HG03097 (cell line): ENCODE data around the gene ARHGAP42.
"Not testable (repeated sequence)": the region's sequence is repeated elsewhere in the genome, so short reads cannot be mapped to it uniquely, and the experiment has no call there.

ENCODE experiments used
- ATAC-seq: cut with Tn5 transposase; IDR thresholded peaks from one replicate; pipeline ENCODE4 v1.9.1; 2021; ENCODE audit not compliant: unreplicated experiment, low FRiP score

Gene ARHGAP42

GRCh38 chr11:100719362-100719761 lies 32.3 kb downstream of the ARHGAP42 start:
- no peak for ATAC-seq

GRCh38 chr11:100719809-100720221 lies 32.7 kb downstream of the ARHGAP42 start:
- no peak for ATAC-seq

GRCh38 chr11:100726680-100727079 lies 39.6 kb downstream of the ARHGAP42 start:
- ATAC-seq = no peak

- no peak for ATAC-seq
Observed at GRCh38 chr11:100727410-100727809, 40.3 kb downstream of the ARHGAP42 start.

GRCh38 chr11:100730266-100730665 lies 43.2 kb downstream of the ARHGAP42 start:
- ATAC-seq = no peak

- ATAC-seq = no peak
Observed at GRCh38 chr11:100731471-100731870, 44.4 kb downstream of the ARHGAP42 start.

- no peak for ATAC-seq
Observed at GRCh38 chr11:100732949-100733348, 45.9 kb downstream of the ARHGAP42 start.

- no peak for ATAC-seq
Observed at GRCh38 chr11:100734743-100735527, 47.8 kb downstream of the ARHGAP42 start.

- ATAC-seq = no peak
Observed at GRCh38 chr11:100735949-100736675, 49.0 kb downstream of the ARHGAP42 start.

- no peak for ATAC-seq
Observed at GRCh38 chr11:100738701-100739270, 51.7 kb downstream of the ARHGAP42 start.

GRCh38 chr11:100739666-100740065 lies 52.6 kb downstream of the ARHGAP42 start:
- ATAC-seq = no peak

GRCh38 chr11:100740440-100740839 lies 53.4 kb downstream of the ARHGAP42 start:
- ATAC-seq = no peak

GRCh38 chr11:100741866-100742625 lies 55.0 kb downstream of the ARHGAP42 start:
- ATAC-seq = no peak

GRCh38 chr11:100746448-100746847 lies 59.4 kb downstream of the ARHGAP42 start:
- ATAC-seq = no peak

- no peak for ATAC-seq
Observed at GRCh38 chr11:100748153-100748552, 61.1 kb downstream of the ARHGAP42 start.

GRCh38 chr11:100749887-100750565 lies 62.9 kb downstream of the ARHGAP42 start:
- not testable (repeated sequence) for ATAC-seq

- not testable (repeated sequence) for ATAC-seq
Observed at GRCh38 chr11:100750566-100750891, 63.4 kb downstream of the ARHGAP42 start.

GRCh38 chr11:100752371-100753171 lies 65.5 kb downstream of the ARHGAP42 start:
- ATAC-seq = no peak

GRCh38 chr11:100753172-100753543 lies 66.1 kb downstream of the ARHGAP42 start:
- no peak for ATAC-seq

- no peak for ATAC-seq
Observed at GRCh38 chr11:100753571-100753970, 66.5 kb downstream of the ARHGAP42 start.
